Mesothelial cell of epicardium (in vitro differentiated cells): ENCODE measurements around the gene TLE6. TPM values are rescaled to one million over a fixed set of nuclear protein-coding genes. Genes with fewer than 3 reads are reported as not detected.
"Not testable (repeated sequence)": the region's sequence is repeated elsewhere in the genome, so short reads cannot be mapped to it uniquely, and the experiment has no call there.

Source experiments
- DNase-seq, 2 experiments: peaks; one replicate each; pipeline ENCODE4 v3.0.0; 2021; ENCODE audit warnings: low spot score in 2 of 2; ENCODE audit not compliant: unreplicated experiment in 2 of 2
- H3K27ac Mint-ChIP-seq: 2 replicates; pipeline ENCODE4 v1.8.0; 2021; ENCODE audit warnings: mixed read lengths
- H3K27me3 Mint-ChIP-seq: 2 replicates; pipeline ENCODE4 v1.8.0; 2021; ENCODE audit warnings: low read depth, mixed read lengths
- H3K36me3 Mint-ChIP-seq: 2 replicates; pipeline ENCODE4 v1.8.0; 2021; ENCODE audit warnings: mixed read lengths
- H3K4me1 Mint-ChIP-seq: 2 replicates; pipeline ENCODE4 v1.8.0; 2021; ENCODE audit warnings: mixed read lengths
- H3K4me3 Mint-ChIP-seq: 2 replicates; pipeline ENCODE4 v1.8.0; 2021; ENCODE audit warnings: mild to moderate bottlenecking, moderate library complexity, mixed read lengths
- H3K9me3 Mint-ChIP-seq: 2 replicates; pipeline ENCODE4 v1.8.0; 2021; ENCODE audit warnings: mixed read lengths
- total RNA-seq: library from RNA; stranded (reverse); gene quantifications from 3 replicates; pipeline ENCODE4 v1.2.1, GENCODE V29; 2021
- TF ChIP-seq, protein P1 (sequence below): fragments of 200-600 bp; sonication (generic); IDR thresholded peaks from one replicate; pipeline ENCODE4 v1.5.0; 2021; ENCODE audit warnings: antibody characterized with exemption; ENCODE audit not compliant: unreplicated experiment

Gene TLE6
- total RNA-seq, 1 donor from 2014 or later: 6.9 TPM

DNA sequence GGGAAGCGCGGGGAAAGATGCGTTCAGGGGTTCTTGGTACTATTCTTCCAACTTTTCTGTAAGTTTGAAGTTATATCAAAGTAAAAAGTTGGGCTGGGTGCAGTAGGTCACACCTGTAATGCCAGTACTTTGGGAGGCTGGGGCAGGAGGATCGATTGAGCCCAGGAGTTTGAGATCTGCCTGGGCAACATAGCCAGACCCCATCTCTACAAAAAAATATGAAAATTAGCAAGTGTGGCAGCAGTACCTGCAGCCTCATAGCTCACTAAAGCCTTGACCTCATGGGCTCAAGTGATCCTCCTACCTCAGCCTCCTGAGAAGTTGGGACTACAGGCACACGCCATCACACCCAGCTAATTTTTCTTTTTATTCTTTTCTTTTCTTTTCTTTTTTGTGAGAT, 20.2 kb upstream of the TLE6 start:
- no peak overlapping the region for H3K4me3 Mint-ChIP-seq
- peaks cover 12% of the 10 kb centered on the region for H3K4me1 Mint-ChIP-seq
- no peaks in the 10 kb centered on the region for H3K36me3 Mint-ChIP-seq
- H3K9me3 Mint-ChIP-seq: no peaks in the 10 kb centered on the region
- no peak for DNase-seq
- H3K27ac Mint-ChIP-seq: no peak overlapping the region
- TF ChIP-seq, protein P1, sequence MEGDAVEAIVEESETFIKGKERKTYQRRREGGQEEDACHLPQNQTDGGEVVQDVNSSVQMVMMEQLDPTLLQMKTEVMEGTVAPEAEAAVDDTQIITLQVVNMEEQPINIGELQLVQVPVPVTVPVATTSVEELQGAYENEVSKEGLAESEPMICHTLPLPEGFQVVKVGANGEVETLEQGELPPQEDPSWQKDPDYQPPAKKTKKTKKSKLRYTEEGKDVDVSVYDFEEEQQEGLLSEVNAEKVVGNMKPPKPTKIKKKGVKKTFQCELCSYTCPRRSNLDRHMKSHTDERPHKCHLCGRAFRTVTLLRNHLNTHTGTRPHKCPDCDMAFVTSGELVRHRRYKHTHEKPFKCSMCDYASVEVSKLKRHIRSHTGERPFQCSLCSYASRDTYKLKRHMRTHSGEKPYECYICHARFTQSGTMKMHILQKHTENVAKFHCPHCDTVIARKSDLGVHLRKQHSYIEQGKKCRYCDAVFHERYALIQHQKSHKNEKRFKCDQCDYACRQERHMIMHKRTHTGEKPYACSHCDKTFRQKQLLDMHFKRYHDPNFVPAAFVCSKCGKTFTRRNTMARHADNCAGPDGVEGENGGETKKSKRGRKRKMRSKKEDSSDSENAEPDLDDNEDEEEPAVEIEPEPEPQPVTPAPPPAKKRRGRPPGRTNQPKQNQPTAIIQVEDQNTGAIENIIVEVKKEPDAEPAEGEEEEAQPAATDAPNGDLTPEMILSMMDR: no peak
- H3K27me3 Mint-ChIP-seq: peaks cover 1% of the 10 kb centered on the region

DNA sequence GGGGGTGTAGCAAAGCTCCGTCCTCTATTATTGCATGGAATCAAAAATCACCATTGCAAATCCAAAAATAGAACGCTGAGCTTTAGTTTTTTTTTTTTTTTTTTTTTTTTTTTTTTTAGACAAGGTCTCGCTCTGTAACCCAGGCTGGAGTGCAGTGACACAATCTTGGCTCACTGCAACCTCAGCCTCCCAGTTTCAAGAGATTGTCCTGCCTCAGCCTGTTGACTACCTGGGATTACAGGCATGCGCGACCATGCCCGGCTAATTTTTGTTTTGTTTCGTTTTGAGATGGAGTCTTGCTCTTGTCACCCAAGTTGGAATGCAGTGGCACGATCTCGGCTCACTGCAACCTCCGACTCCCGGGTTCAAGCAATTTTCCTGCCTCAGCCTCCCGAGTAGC, 17.2 kb upstream of the TLE6 start:
- peaks cover 3% of the 10 kb centered on the region for H3K4me1 Mint-ChIP-seq
- no peaks in the 10 kb centered on the region for H3K9me3 Mint-ChIP-seq
- peaks cover 1% of the 10 kb centered on the region for H3K27me3 Mint-ChIP-seq
- TF ChIP-seq, protein P1: no peak
- no peak for DNase-seq
- no peak overlapping the region for H3K27ac Mint-ChIP-seq
- H3K4me3 Mint-ChIP-seq: no peak overlapping the region
- H3K36me3 Mint-ChIP-seq: no peaks in the 10 kb centered on the region

DNA sequence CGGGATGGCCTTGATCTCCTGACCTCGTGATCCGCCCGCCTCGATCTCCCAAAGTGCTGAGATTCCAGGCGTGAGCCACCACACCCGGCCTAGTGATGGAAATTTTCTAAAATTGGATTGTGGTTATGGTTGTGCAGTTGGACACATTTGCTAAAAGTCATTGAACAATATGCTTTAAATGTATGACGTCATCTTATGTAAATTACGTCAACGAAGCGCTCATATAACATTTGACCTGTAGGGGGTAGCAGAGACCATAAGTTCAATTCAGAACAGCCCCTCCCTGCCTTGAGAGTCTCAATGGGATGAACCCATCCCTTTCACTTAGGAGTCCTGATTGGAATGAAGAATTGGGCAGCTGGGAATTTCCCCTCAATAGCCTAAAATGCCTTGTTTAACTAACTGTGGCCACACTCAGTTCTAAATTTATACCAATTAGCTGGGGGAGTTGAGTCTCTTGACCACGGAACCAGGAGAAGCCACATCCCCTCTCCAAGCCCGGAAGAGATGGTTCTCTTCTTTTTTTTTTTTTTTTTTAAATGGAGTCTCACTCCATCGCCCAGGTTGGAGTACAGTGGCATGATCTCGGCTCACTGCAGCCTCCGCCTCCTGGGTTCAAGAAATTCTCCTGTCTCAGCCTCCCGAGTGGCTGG, 15.2 kb upstream of the TLE6 start:
- no peak overlapping the region for H3K4me3 Mint-ChIP-seq
- H3K27ac Mint-ChIP-seq: peak overlapping the region; percentile 85
- TF ChIP-seq, protein P1: peak; percentile 96
- peaks cover 1% of the 10 kb centered on the region for H3K27me3 Mint-ChIP-seq
- H3K4me1 Mint-ChIP-seq: peaks cover 3% of the 10 kb centered on the region
- no peak for DNase-seq
- H3K36me3 Mint-ChIP-seq: no peaks in the 10 kb centered on the region
- H3K9me3 Mint-ChIP-seq: no peaks in the 10 kb centered on the region

DNA sequence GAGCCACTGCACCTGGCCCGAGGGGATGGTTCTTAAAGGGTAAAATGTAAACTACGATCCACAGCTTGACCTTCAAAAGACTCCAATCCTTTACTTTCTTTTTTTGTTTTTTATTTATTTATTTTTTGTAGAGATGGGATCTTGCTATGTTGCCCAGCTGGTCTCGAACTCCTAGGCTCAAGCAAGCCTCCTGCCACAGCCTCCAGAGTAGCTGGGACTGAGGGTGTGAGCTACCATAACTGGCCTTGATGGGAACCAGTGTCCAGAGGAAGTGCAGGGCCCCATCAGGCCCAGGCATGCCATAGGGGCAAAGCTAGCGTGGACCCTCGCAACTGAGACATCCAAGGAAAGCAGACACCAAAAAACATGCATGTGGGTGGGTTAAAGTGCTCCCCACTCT, 14.2 kb upstream of the TLE6 start:
- no peak overlapping the region for H3K27ac Mint-ChIP-seq
- H3K36me3 Mint-ChIP-seq: no peaks in the 10 kb centered on the region
- peaks cover 1% of the 10 kb centered on the region for H3K27me3 Mint-ChIP-seq
- H3K4me1 Mint-ChIP-seq: peaks cover 5% of the 10 kb centered on the region
- TF ChIP-seq, protein P1: no peak
- no peak for DNase-seq
- H3K4me3 Mint-ChIP-seq: no peak overlapping the region
- no peaks in the 10 kb centered on the region for H3K9me3 Mint-ChIP-seq

DNA sequence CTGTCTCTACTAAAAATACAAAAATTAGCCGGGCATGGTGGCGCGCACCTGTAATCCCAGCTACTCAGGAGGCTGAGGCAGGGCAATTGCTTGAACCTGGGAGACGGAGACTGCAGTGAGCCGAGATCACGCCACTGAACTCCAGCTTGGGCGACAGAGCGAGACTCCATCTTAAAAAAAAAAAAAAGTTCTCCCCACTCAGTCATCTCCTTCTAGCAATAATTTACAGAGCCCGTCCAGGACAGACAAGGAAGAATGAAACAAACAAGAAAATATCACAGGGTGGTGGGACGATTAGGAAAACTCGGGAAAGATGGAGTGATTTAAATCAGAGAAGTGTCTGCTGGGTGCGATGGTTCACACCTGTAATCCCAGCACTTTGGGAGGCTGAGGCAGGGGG, 13.7 kb upstream of the TLE6 start:
- DNase-seq, H3K9me3 Mint-ChIP-seq, H3K36me3 Mint-ChIP-seq, H3K4me3 Mint-ChIP-seq, H3K4me1 Mint-ChIP-seq, H3K27me3 Mint-ChIP-seq, H3K27ac Mint-ChIP-seq: not testable (repeated sequence)

DNA sequence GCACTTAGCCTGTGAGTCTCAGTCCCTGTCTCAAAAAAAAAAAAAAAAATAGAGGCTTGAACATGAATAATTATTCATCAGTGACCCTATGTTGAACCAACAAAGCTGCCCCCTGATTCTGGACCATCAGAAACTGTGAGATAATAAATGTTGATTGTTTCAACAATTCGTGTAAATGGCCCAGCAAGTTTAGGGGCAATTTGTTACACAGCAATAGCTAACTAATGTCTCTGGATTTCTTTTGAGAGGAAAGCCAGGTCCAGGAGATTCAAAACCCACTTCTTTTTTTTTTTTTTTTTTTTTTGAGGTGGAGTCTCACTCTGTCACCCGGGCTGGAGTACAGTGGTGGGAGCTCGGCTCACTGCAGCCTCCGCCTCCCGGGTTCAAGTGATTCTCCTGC, 12.5 kb upstream of the TLE6 start:
- H3K9me3 Mint-ChIP-seq: no peaks in the 10 kb centered on the region
- DNase-seq: no peak
- H3K27ac Mint-ChIP-seq: no peak overlapping the region
- TF ChIP-seq, protein P1: no peak
- H3K36me3 Mint-ChIP-seq: no peaks in the 10 kb centered on the region
- peaks cover 17% of the 10 kb centered on the region for H3K4me1 Mint-ChIP-seq
- H3K27me3 Mint-ChIP-seq: no peaks in the 10 kb centered on the region
- no peak overlapping the region for H3K4me3 Mint-ChIP-seq
